SIG-M5 (cell line): ENCODE results near the gene CASP1.
"Not testable (repeated sequence)": the region's sequence is repeated elsewhere in the genome, so short reads cannot be mapped to it uniquely, and the experiment has no call there.

Source experiments
- DNase-seq: peaks from one replicate; lab custom pipeline; 2025; lab: John Stamatoyannopoulos, UW

Gene CASP1

DNA sequence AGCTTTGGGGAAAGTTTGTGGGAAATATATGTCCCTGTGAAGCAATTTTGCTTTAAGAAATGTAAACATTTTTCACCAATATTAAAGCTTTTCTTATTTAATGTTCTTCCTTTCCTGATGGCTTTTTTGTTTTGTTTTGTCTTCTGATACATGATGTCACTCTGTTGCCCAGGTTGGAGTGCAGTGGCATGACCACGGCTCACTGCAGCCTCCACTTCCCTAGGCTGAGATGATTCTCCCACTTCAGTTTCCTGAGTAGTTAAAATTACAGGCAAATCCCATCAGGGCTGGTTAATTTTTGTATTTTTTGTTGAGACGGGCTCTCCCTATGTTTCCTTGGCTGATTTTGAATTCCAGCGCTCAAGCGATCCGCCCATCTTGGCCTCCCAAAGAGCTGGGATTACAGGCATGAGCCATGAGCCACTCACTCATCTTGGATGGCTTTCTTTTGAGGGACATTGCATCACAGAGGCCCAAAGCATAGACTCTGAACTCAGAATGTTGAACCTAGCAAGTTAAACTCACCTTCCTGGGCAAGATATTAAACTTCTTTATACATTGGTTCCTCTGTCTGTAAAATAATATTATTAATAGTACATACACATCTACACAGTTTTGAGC, 10.8 kb upstream of the CASP1 start:
- DNase-seq, result no peak

DNA sequence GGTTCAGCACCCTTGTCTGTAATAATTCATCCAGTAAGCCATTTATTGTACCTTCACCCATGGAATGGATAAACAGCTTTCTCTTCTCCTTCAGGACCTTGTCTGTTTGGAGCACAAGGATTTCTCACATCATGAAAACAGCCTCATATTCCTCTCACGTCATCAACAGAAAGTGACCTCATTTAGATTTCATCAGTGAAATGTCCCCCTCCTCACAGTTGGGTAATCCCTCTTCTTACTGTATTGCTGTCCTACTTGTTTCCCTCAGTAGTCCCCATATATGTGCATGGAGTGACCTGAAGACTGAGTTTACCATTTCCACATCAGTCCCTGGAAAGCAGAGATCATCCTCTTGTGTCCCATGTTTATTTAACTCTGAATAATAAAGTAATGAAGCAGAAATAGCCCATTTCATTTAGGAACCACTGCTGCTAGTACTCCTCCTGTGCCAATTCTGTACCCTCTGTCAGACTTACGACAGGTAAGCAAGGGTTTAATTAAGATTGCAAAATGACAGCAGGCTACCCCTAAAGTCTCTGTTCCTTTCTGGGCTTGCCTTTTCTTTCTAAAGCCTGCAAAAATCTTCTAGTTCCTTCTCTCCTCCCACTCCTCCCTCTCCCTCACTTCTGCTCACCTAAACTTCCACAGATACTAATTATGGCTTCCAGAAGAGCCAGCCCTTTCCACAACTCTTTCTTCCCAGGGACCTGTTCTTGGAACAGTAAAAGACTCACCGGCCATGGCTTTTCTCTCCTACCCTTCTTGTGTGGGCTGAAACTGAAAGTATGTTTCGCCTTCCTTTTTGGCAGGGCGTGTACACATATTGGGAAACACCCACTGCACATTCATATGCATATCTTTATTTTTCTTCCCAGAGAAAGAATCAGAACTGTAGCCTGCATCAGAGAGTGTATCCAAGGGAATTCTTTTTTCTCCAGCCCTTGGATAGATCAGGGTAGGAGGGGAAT, 9.9 kb upstream of the CASP1 start, which contains the start of gene CARD16:
Gene CARD16 (minus strand): TSS at position 779 of the 968 bp plus-strand sequence. CDS start 38 bp downstream, at position 741.
- not testable (repeated sequence) for DNase-seq

DNA sequence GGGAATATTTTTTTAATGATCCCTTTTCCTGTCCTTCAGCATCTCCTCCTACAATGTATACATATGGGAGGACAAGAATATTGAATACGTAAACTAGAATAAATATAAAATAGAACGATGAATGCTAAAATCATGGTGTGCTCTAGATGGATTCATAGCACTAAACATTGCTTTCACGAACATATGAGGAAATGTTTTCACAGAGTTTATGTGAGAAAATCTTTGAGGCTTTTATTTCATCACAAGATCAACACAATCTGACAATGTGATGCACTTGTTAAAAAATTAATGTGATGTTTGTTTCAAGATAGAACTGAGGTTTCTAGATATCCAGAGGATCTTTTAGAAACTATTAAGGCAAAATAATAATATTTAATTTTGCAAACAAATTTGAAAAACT, 7.2 kb upstream of the CASP1 start:
- no peak for DNase-seq

DNA sequence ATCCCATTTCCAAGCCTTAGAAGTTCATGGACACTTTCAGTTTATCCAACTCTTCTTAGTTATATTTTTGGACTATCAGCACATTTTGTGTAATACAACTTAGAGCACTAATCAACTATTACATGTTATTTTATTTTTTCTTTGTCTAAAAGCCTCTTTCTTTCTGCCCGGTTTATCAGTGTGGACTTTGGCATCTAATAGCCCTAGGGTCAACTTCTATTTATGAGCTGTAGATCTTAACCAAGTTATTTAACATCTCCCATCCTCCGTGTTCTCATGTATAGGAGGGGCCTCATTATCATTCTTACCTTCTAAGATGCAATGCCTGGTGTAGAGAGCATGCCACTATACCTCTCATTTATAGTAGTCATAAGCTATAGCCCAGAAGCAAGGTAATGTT, 5.8 kb upstream of the CASP1 start:
- DNase-seq, result no peak

DNA sequence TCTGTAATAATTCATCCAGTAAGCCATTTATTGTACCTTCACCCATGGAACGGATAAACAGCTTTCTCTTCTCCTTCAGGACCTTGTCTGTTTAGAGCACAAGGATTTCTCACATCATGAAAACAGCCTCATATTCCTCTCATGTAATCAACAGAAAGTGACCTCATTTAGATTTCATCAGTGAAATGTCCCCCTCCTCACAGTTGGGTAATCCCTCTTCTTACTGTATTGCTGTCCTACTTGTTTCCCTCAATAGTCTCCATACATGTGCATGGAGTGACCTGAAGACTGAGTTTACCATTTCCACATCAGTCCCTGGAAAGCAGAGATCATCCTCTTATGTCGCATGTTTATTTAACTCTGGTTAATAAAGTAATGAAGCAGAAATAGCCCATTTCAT, 556 bp downstream of the CASP1 start:
- DNase-seq, result not testable (repeated sequence)

DNA sequence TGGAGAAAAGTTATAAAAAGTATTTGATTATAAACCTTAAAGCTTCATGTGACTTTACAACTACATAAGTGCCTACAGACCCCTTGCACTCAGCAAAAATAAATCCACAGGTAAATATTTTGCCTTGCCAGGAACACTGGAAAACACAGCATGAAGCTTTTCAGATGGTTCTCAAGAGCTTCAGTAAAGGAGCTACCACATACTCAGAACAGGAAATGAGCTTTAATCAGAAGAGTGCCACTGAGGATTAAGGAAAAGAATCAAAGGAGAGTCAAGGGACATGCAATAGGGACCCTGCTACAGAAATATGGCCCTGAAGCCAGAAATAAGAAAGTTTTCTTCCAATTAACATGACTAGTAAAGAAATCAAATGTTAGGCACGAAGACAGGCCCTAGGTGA, 1.2 kb downstream of the CASP1 start:
- DNase-seq, result no peak

DNA sequence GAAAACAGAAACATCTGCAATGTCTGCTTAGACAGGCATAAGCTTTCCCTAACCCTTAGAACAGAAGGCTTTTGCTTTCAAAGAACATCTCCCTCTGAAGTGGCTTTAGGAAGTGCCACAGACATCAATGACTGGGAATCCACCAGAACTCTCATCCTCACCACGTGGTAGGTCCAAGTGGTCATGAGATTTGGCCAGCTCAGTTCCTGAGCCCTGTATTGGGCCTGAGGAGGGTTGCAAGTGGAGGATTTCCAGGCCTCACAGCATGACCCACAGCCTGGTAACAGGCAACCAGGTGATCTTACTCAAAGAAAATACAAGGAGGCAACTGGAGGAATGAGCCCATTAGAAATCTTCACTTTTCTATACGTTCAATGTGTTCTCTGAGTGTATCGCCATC, 1.6 kb downstream of the CASP1 start:
- no peak for DNase-seq

DNA sequence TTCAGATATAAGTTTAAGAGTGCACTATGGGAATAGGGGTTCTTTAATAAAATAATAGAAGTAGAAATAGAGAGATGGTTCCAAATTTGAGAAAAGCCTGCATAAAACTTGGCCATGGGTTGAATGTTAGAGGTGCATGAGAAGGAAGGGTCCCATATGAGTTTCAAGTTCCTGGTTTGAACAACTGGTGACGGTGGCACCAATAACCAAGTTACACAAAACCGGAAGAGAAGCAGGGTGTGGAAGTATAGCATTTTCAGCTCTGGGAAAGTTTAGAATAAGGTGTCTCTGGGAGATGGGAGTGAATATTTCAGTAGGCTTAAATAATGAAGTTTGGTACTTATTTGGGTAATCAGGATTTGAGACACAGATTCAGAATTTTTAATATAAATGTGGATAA, 2.4 kb downstream of the CASP1 start:
- DNase-seq, result no peak

DNA sequence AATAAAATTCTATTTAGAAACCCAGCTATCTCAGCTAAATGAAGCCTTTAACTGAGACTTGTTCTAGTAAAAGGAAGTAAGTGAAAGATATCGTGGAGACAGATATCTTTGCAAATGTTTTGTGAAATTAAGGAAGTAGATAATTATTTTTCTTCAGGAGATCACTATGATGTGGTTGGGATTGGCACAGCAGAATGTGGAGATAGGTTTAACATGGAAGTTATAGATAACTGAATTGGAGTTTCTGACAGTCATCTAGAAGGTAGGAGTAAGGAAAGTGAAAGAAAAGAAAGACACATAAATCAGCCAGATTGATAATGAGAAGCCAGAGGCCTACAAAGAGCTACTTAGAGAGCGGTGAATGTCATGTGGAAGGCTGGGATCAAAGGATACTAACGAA, 7.3 kb downstream of the CASP1 start:
- no peak for DNase-seq

DNA sequence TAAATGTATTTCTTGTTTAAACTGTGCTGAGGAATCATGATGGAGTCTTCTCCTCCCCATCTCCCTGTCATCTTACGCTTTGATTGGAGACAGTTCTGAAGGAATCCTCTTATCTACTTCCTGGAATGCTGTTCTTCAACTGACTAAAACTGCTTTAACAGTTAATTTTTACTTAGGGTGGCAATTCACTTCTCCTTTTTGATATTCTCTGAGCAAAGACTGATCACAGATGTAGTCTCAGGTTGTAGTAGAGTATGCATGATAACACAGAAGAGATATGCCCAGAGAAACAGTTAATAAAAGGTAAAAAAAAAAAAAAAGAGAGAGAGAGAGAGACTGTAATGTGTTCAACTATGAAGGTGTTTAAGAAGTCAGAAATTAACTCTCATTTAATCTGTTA, 10.6 kb downstream of the CASP1 start:
- no peak for DNase-seq

DNA sequence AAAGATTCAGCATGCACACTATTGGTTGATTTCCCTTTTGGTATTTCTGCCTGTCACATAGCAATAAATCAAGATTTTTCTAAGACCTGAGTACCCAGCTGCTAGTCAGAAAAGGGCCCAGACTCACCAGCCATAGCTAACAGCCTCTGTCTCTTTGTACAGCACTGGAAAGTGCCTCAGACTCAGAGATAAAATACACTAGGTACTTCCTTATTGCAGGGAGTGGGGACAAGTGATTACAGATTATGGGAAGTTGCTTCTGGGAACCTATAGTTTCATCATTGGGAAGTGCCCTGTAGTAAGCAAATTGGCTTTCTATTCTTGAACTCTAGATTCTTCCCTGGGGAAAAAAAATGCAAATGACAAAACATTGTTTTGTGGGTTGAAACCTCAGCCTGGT, 11.9 kb downstream of the CASP1 start, which contains the start of gene CASP5:
Gene CASP5 (minus strand): TSS at position 166 of the 400 bp plus-strand sequence. CDS start 32 bp downstream, at position 134.
- no peak for DNase-seq

DNA sequence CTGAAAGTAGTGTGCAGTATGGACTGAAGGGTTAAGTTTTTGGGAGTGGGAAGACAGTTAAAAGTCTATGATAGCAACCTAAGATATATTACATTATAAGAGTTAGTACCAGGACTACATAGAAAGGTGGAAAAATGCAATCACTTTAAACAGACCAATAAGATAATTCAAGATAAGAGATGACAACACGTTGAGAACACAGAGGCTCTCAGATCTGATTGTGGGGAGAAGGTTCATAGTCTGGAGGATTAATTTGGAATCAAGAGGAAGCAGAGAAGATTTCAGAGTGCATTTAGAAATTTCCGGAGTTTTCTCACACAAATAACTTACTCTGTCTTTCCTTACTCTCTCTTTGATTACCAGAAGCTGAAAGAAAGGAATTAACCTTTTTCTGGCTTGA, 12.4 kb downstream of the CASP1 start:
- no peak for DNase-seq

DNA sequence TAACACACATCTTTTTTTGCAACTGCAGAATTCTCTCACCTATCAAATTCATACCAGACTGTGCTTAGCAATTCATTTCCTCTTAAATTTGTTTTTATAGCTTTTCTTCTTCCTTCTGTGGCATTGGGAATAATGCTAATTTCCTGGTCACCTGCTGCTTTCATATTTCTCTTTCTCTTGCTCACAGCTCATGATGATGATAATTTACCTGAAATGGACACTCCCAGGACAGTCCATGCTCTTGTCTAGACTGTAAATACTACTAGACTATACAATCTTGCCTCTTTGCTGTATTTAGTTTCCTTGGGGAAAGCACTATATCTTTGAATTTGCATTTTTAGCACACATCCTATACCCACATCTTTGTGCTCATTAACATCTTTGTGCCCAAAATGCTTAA, 27.5 kb downstream of the CASP1 start:
- no peak for DNase-seq

DNA sequence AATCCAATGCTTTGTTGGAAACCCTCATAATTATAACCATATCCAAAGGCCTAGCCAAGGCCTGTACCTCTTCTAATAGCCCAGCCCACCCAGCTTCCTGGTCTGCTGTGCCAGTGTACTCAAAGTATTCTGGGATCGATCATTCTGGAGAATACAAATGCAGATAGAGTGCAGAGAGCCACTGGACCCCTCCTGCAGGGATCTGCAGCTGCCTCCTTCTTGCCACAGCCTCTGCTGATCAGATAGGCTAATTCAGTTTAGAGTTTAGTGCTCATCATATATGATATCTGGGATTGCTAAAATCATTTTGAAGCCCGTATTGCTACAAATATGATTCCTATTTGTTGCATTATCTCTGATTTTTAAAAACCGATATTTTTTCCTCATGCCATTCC, 29.5 kb downstream of the CASP1 start:
- no peak for DNase-seq

DNA sequence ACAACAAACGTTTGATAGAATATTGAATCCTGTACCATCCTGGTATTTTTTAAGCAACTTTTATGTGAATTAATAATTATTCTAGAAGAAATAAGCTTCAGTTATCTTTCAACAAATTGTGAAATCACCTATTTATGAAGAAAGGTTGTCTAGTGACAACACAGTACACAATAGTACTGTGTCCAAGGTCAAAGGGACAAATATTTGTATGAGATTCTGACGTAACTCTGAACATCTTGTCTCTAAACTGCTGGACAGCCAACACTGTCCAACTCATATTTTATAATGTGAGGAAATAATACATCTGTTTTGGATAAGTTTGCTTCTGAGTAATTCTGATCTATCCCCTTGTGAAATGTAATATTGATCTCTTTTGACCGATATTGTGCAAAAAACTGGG, 30.9 kb downstream of the CASP1 start:
- no peak for DNase-seq

DNA sequence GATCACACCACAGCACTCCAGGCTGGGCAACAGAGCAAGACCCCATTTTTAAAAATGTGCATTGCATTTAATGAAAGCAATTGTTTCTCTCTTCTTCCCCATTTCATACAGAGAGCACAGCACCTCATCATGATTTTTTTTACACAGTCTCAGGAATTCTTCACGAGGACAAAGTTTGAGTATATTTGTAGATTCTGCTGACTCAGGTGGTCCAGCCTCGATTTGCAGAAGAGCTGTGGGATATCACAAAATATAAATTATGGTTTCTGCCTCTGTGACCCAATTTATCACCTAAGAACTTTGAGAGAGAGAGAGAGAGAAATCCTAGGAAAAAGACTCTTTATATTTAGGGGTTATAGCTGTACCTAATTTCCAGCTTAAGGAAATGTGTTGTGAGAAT, 31.8 kb downstream of the CASP1 start:
- no peak for DNase-seq

DNA sequence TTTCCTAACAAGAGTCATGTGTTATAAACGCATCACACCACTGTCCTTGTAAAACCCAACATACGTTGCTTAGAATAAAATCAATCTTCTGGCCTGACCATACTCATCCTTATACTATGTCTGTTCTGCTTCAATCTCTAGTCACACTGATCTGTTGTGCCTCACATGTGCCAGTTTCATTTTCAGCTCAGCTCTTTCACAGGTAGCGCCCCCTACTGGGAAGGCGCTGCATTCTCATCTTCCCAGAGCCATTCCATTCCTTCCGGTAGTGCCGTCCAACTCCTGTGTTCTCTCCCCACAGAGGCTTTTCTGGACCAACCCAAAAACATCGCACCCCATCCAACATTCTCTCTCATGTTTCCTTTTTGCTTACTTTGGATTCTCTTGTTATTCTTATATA, 34.1 kb downstream of the CASP1 start:
- DNase-seq, result no peak

DNA sequence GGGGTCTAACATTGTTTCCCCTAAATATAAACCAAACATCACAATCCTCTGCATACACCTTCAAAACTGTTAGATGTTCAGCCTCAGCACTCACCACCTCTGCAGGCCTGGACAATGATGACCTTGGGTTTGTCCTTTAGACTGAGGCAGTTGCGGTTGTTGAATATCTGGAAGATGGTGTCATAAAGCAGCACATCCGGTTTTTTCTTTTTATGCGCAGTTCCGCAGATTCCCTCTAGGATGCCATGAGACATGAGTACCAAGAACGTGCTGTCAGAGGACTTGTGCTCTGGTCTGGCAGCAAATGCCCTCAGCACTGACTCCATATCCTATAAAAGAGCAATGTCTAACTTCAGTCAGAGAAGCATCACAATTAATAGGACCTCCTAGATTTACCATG, 34.8 kb downstream of the CASP1 start:
- DNase-seq, result no peak

DNA sequence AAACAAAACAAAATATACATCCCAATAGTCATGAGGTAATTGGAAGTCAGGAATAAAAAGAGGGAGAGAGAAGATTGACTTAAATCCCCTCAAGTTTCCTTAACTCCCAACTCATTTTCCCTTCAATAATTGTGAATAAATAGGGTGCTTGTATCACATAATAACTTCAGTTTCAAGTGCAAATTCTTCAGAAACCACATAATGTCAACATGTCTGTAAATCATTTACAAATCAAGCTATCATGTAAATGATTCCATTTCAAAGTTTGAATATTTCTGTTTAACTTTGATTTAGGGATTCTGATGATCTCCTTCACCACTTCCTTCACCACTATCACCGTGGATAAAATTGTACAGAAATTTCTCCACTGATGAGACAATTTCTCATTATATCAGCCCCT, 35.2 kb downstream of the CASP1 start:
- no peak for DNase-seq

DNA sequence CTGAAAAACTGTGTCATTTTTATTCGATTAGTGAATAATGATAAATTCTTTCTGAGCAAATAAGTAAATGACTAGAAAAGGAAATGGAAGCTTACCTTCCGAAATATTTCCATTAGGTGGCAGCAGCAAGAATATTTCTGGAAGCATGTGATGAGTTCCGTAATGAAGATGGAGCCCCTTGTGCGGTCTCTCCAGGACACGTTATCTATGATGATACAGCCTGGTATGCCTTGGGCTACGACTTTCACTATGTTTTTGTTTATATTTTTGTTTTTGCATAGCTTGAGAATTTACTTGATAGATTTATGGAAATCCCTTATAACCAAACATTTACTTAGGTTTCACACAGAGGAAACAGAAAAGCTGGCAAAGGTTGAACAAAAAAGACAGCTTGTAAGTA, 37.7 kb downstream of the CASP1 start:
- DNase-seq, result no peak

DNA sequence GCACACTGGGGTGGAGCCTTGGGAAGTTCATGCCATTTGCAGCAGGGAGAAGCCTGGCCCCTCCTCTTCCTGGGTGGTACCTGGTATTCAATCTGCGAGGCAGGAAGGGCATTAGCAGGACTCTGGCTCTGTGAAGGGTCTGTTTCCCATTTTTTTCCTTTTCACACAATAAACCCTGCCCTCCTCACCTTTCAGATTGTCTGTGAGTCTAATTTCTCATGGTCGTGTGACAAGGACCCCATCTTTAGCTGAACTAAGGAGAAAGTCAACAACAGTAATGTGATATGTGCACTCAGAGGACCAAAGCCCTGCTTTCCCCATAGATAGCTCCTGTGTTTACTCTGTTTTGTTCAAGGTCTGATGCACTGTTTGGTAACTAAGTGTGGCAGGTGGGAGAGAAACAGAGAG, 39.9 kb downstream of the CASP1 start:
- DNase-seq, result no peak

DNA sequence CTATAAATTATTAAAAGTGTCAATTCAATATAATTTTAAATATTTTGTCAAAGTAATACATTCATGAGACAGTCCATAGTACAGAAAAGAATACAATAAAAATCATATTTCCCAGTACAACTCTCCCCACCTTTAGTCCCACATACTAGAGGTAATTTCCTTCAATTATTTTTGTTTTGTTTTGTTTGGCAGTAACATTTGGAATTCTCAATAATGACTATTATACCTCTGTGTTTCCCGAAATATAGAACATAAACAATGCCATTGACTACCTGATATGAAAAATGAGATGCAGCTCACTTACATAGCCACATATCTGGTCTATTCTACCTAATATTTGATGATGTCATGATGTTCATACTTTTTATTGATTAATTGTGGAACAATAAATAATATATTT, 42.2 kb downstream of the CASP1 start:
- no peak for DNase-seq

DNA sequence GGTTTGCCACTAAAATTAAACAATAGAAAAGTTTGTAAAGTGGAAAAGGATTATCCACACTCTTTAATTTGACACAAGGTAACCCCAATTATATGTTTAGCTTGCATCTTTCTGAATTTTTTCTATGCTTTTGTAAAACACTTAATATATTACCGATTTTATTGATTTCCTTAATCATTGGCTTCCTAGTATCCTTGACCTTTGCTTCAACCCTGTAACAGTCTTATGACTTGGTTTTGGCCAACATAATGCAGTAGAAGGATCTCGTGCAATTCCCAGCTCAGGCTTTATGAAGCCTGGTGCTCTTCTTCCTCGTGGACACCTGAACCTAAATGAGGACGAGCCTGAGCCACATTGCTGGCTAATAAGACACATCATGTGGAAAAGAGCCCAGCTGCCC, 43.0 kb downstream of the CASP1 start:
- no peak for DNase-seq
